Peyer's patch (tissue), 4 donors: ENCODE data around the gene RTN4RL1. TPM values are rescaled to one million over a fixed set of nuclear protein-coding genes. Genes with fewer than 3 reads are reported as not detected.

ENCODE experiments used
- DNase-seq, 3 donors: peaks; one replicate each; pipeline ENCODE4 v3.0.0-alpha.2; 2017 to 2019
- H3K27ac ChIP-seq, 4 donors: fragments of 200-600 bp; sonication (generic); one replicate each; pipeline ENCODE4 v1.5.1; 2016 to 2019
- H3K27me3 ChIP-seq, 2 donors: fragments of 200-600 bp; sonication (generic); one replicate each; pipeline ENCODE4 v1.5.1; 2019
- H3K36me3 ChIP-seq, 3 donors: fragments of 200-600 bp; sonication (generic); one replicate each; pipeline ENCODE4 v1.5.1; 2016 to 2019
- H3K4me1 ChIP-seq, 4 donors: fragments of 200-600 bp; sonication (generic); one replicate each; pipeline ENCODE4 v1.5.1; 2016 to 2019
- H3K4me3 ChIP-seq, 4 donors: fragments of 200-600 bp; sonication (generic); 1 replicate in 3 of 4; 2 replicates in 1 of 4; pipeline ENCODE4 v1.5.1; 2016 to 2019; ENCODE audit warnings: mild to moderate bottlenecking in 1 of 4
- H3K9me3 ChIP-seq, 4 donors: fragments of 200-600 bp; sonication (generic); one replicate each; pipeline ENCODE4 v1.5.1; 2016 to 2019; ENCODE audit warnings: mild to moderate bottlenecking in 1 of 4
- POLR2A ChIP-seq, 2 donors: fragments of 450-650 bp; IDR thresholded peaks; one replicate each; pipeline ENCODE4 v1.5.1; 2017; ENCODE audit warnings: antibody characterized with exemption in 2 of 2, mild to moderate bottlenecking in 2 of 2, moderate library complexity in 2 of 2
- total RNA-seq, 4 donors: library from RNA; depleted of rRNA; stranded (reverse); fragments of >200 nt; gene quantifications; one replicate each; pipeline ENCODE4 v1.1.0, GENCODE V29; 2016
- TF ChIP-seq, protein P1 (sequence below), 6 experiments: fragments of 450-650 bp in 4 of 6; fragments of 200-600 bp in 2 of 6; sonication (generic) in 1 of 6; IDR thresholded peaks; one replicate each; pipeline ENCODE4 v1.5.1; 2017 to 2019; ENCODE audit warnings: antibody characterized with exemption in 6 of 6, mild to moderate bottlenecking in 3 of 6, moderate library complexity in 1 of 6

RTN4RL1 gene
- total RNA-seq, 4 donors from 2014 or later, result not detected

- TF ChIP-seq POLR2A (IDR thresholded peaks at IDR 0.05), result no peak
- TF ChIP-seq, protein P1, sequence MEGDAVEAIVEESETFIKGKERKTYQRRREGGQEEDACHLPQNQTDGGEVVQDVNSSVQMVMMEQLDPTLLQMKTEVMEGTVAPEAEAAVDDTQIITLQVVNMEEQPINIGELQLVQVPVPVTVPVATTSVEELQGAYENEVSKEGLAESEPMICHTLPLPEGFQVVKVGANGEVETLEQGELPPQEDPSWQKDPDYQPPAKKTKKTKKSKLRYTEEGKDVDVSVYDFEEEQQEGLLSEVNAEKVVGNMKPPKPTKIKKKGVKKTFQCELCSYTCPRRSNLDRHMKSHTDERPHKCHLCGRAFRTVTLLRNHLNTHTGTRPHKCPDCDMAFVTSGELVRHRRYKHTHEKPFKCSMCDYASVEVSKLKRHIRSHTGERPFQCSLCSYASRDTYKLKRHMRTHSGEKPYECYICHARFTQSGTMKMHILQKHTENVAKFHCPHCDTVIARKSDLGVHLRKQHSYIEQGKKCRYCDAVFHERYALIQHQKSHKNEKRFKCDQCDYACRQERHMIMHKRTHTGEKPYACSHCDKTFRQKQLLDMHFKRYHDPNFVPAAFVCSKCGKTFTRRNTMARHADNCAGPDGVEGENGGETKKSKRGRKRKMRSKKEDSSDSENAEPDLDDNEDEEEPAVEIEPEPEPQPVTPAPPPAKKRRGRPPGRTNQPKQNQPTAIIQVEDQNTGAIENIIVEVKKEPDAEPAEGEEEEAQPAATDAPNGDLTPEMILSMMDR (IDR thresholded peaks at IDR 0.05), result no peak
These were observed 49.6 kb downstream of the RTN4RL1 start for GRCh38 chr17:1975573-1975972.

GRCh38 chr17:1972487-1973160, 52.5 kb downstream of the RTN4RL1 start:
- no peaks in the 10 kb centered on the region for H3K36me3 ChIP-seq
- H3K4me1 ChIP-seq, result no peaks in the 10 kb centered on the region
- no peak for TF ChIP-seq POLR2A (IDR thresholded peaks at IDR 0.05)
- TF ChIP-seq, protein P1 (IDR thresholded peaks at IDR 0.05), result no peak
- H3K27ac ChIP-seq, result no peak overlapping the region
- peaks cover 0 to 4% of the 10 kb centered on the region in 2 donors for H3K27me3 ChIP-seq
- no peak for DNase-seq
- no peaks in the 10 kb centered on the region for H3K9me3 ChIP-seq
- H3K4me3 ChIP-seq, result no peak overlapping the region

More at GRCh38 chr17:1975573-1975972, 49.6 kb downstream of the RTN4RL1 start:
- H3K4me1 ChIP-seq, result no peaks in the 10 kb centered on the region
- H3K27ac ChIP-seq, result no peak overlapping the region
- no peaks in the 10 kb centered on the region for H3K9me3 ChIP-seq
- no peaks in the 10 kb centered on the region for H3K36me3 ChIP-seq
- DNase-seq, result no peak
- peaks cover 0 to 4% of the 10 kb centered on the region in 2 donors for H3K27me3 ChIP-seq
- H3K4me3 ChIP-seq, result no peak overlapping the region

DNA sequence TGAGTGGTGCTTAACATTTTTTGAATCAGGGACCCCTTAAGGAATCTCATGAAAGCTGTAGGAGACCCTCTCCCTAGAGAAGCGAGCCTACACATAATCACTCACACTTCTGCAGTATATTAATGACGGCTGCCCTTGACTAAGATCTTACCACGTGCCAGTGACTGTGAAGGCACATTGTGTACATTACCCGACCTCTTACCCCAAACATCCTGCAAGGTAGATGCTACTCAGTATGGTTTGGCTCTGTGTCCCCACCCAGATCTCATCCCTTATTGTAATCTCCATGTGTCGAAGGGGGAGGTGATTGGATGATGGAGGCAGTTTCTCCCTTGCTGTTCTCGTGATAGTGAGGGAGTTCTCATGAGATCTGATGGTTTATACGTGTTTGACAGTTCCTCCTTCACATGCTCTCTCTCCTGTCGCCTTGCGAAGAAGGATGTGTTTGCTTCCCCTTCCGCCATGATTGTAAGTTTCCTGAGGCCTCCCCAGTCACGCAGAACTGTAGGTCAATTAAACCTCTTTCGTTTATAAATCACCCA, 54.2 kb downstream of the RTN4RL1 start:
- no peak for DNase-seq
- Histone ChIP-seq H3K27me3 (no peaks in the 10 kb centered on the region), H3K4me1 (no peaks in the 10 kb centered on the region), H3K4me3 (no peak overlapping the region), H3K27ac (no peak overlapping the region), H3K36me3 (no peaks in the 10 kb centered on the region), H3K9me3 (no peaks in the 10 kb centered on the region)
- no peak for TF ChIP-seq POLR2A (IDR thresholded peaks at IDR 0.05)
- TF ChIP-seq, protein P1 (IDR thresholded peaks at IDR 0.05), result no peak

GRCh38 chr17:1969712-1970111, 55.4 kb downstream of the RTN4RL1 start:
- TF ChIP-seq, protein P1 (IDR thresholded peaks at IDR 0.05), result no peak
- TF ChIP-seq POLR2A (IDR thresholded peaks at IDR 0.05), result no peak
- no peaks in the 10 kb centered on the region for H3K27me3 ChIP-seq
- H3K9me3 ChIP-seq, result no peaks in the 10 kb centered on the region
- no peak overlapping the region for H3K27ac ChIP-seq
- H3K4me3 ChIP-seq, result no peak overlapping the region
- H3K36me3 ChIP-seq, result no peaks in the 10 kb centered on the region
- no peak for DNase-seq
- no peaks in the 10 kb centered on the region for H3K4me1 ChIP-seq

DNA sequence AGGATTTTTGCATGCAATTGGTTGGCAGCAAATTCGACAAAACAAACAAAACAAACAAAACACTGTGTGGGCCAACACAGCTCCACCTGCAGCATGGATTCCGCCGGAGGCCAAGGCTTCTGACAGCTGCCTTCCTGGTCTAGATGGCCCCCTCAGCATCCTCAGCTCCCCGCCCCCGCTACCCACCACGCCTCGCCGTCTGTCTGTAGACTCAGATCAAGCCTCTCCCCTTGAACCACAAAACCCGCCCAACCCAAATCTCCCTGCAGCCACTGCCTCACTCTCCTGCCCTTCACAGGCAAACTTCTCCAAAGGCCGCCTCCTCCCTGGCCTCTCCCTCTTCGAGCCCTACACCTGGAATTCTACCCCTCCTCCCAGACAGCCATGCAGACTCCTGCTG, 57.9 kb downstream of the RTN4RL1 start:
- Histone ChIP-seq H3K27ac (no peak overlapping the region), H3K9me3 (no peaks in the 10 kb centered on the region), H3K4me1 (no peaks in the 10 kb centered on the region), H3K36me3 (no peaks in the 10 kb centered on the region), H3K27me3 (no peaks in the 10 kb centered on the region), H3K4me3 (no peak overlapping the region)
- TF ChIP-seq POLR2A (IDR thresholded peaks at IDR 0.05), result no peak
- TF ChIP-seq, protein P1 (IDR thresholded peaks at IDR 0.05), result no peak
- no peak for DNase-seq
